Activated CD4-positive, alpha-beta T cell treated with anti-CD3 and anti-CD28 coated beads for 24 hours (primary cell): Measurements from ENCODE around the gene GSTM1.

Source experiments
- DNase-seq, 2 donors: peaks; one replicate each; pipeline ENCODE4 v3.0.0-alpha.2; 2020; ENCODE audit warnings: low read depth in 2 of 2

Gene GSTM1

DNA sequence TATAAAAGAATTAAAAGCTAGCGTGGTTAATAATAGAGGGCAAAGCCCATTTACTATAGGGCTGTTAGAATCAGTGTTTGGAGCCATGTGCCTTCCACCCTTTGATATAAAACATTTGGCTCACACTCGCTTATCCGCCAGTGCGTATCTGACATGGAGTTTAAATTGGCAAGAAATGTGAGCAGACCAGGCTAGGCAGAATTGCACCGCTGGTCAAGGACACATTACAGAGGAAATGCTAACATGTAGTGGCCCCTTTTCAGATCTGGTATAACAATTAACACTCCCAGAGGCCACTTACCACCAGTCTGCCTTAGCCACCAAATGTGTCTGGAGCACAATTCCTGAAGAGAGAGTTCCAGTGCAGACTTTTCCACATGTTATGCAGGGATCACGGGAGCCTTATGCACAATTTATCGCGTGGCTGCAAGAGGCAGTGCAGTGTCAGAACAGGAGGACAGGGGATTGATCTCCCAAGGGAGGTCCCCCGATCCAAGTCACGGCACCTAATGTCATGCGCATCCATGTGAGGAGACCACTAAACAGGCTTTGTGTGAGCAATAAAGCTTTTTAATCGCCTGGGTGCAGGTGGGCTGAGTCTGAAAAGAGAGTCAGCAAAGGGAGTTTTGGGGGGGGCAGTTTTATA lies 39.2 kb downstream of the GSTM1 start:
- DNase-seq: no peak

- DNase-seq: no peak
Observed at GRCh38 chr1:109728870-109729269, 41.3 kb downstream of the GSTM1 start.

DNA sequence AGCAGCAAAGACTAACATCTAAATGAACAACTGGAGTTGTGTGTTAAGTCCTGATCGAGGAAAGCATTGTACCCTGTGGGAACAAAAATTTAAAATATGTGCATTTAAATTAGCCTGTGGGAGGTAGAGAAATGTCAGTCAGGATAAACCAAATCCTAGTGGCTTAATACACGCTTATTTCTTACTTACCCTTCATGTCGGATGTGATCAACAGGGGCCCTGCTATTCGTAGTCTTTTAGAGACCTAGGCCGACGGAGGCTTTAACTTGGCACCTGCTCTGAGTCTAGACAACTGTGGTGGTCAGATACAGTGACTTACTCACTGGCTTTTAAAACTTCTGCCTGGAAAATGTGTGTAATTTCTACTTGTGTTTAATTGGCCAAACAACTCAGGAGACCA lies 43.0 kb downstream of the GSTM1 start:
- DNase-seq: no peak

DNA sequence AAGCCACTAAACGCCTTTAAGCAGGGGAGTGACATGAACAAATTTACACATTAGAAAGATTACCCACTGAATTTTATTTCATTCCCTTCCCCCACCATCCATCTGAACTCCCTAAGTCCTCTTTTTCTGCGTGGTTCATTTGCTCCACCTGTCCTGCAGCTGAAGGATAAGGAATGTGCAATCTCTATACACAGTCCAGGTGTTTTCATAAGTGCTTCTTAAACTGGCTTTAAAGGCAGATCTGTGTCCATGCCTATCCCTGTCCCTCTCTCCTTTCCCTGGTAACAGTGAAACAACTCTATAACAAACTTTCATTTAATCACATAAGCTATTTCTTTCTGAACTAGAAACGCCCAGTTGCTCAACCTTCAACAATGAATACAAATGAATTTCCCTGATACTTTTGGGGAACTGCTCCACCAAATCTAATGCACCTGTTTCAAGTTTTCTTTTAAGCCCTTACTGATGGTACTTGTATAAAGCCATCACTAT lies 44.8 kb downstream of the GSTM1 start:
- DNase-seq: no peak

- no peak for DNase-seq
Observed at GRCh38 chr1:109733236-109733870, 45.7 kb downstream of the GSTM1 start.

GRCh38 chr1:109739738-109740614 lies 52.4 kb downstream of the GSTM1 start:
- DNase-seq: peak; percentile 76 to 84

- peak in 1 of 2 donors; percentile 1 for DNase-seq
Observed at GRCh38 chr1:109740615-109741373, 53.2 kb downstream of the GSTM1 start, which contains the start of gene GSTM3. TSS of gene GSTM3 (minus strand) at chr1:109741038. CDS start at chr1:109740287, 751 bp downstream.
